ENCODE measurements around the gene ITIH3.

Gene ITIH3

GRCh38 chr3:52829482-52829881 is 34.9 kb downstream of the ITIH3 start:
- H3K4me3 ChIP-seq (ENCODE audit: low read depth, low read length): no peak overlapping the region
- TF ChIP-seq CTCF (IDR thresholded peaks at IDR 0.05; ENCODE audit: low read depth, low read length): no peak

- no peak for TF ChIP-seq CTCF (IDR thresholded peaks at IDR 0.05; ENCODE audit: low read depth, low read length)
- no peak overlapping the region for H3K4me3 ChIP-seq (ENCODE audit: low read depth, low read length)
These were observed 35.4 kb downstream of the ITIH3 start for GRCh38 chr3:52829906-52830463.

GRCh38 chr3:52830535-52831258 is 36.1 kb downstream of the ITIH3 start, which contains the start of gene ITIH4:
Gene ITIH4, minus strand, starts transcription at chr3:52830672. Its CDS starts 30 bp downstream, at chr3:52830642.
- no peak within 1 kb of the TSS for H3K4me3 ChIP-seq (ENCODE audit: low read depth, low read length)
- no peak for TF ChIP-seq CTCF (IDR thresholded peaks at IDR 0.05; ENCODE audit: low read depth, low read length)

- H3K4me3 ChIP-seq (ENCODE audit: low read depth, low read length): no peak overlapping the region
- TF ChIP-seq CTCF (IDR thresholded peaks at IDR 0.05; ENCODE audit: low read depth, low read length): no peak
These were observed 37.1 kb downstream of the ITIH3 start for GRCh38 chr3:52831500-52832301.

- no peak overlapping the region for H3K4me3 ChIP-seq (ENCODE audit: low read depth, low read length)
- no peak for TF ChIP-seq CTCF (IDR thresholded peaks at IDR 0.05; ENCODE audit: low read depth, low read length)
These were observed 38.6 kb downstream of the ITIH3 start for GRCh38 chr3:52833202-52833601.

GRCh38 chr3:52834871-52835501 is 40.4 kb downstream of the ITIH3 start, which contains the start of gene MUSTN1:
Gene MUSTN1, minus strand, starts transcription at chr3:52835019. Its CDS starts 71 bp downstream, at chr3:52834948.
- no peak within 1 kb of the TSS for H3K4me3 ChIP-seq (ENCODE audit: low read depth, low read length)
- TF ChIP-seq CTCF (IDR thresholded peaks at IDR 0.05; ENCODE audit: low read depth, low read length): no peak

All from WI38 (cell line).